IgD-negative memory B cell (primary cell): ENCODE results near the gene IRS1. TPM values are rescaled to one million over a fixed set of nuclear protein-coding genes. Genes with fewer than 3 reads are reported as not detected.

ENCODE experiments used
- H3K27ac Mint-ChIP-seq, 3 donors: one replicate each; pipeline ENCODE4 v1.8.0; 2020 to 2022; ENCODE audit warnings: mild to moderate bottlenecking in 3 of 3, mixed read lengths in 3 of 3, moderate library complexity in 1 of 3
- H3K27me3 Mint-ChIP-seq: one replicate; pipeline ENCODE4 v1.8.0; 2021; ENCODE audit warnings: mixed read lengths
- H3K36me3 Mint-ChIP-seq: one replicate; pipeline ENCODE4 v1.8.0; 2020; ENCODE audit warnings: mild to moderate bottlenecking, mixed read lengths
- H3K4me1 Mint-ChIP-seq, 3 donors: one replicate each; pipeline ENCODE4 v1.8.0; 2020 to 2022; ENCODE audit warnings: mixed read lengths in 3 of 3, mild to moderate bottlenecking in 1 of 3
- H3K4me3 Mint-ChIP-seq, 4 donors: one replicate each; pipeline ENCODE4 v1.8.0; 2020 to 2022; ENCODE audit warnings: mild to moderate bottlenecking in 4 of 4, mixed read lengths in 4 of 4, moderate library complexity in 3 of 4
- H3K9me3 Mint-ChIP-seq, 3 donors: one replicate each; pipeline ENCODE4 v1.8.0; 2020 to 2021; ENCODE audit warnings: mixed read lengths in 3 of 3, mild to moderate bottlenecking in 1 of 3
- polyA plus RNA-seq: library from polyadenylated mRNA; unstranded; fragments of 300-500 nt; fragmentation: Illumina TruSeq; gene quantifications from one replicate; pipeline ENCODE4 v1.2.3, GENCODE V29; 2021

IRS1 gene
- polyA plus RNA-seq, 1 donor from 2014 or later = 0.21 TPM

DNA sequence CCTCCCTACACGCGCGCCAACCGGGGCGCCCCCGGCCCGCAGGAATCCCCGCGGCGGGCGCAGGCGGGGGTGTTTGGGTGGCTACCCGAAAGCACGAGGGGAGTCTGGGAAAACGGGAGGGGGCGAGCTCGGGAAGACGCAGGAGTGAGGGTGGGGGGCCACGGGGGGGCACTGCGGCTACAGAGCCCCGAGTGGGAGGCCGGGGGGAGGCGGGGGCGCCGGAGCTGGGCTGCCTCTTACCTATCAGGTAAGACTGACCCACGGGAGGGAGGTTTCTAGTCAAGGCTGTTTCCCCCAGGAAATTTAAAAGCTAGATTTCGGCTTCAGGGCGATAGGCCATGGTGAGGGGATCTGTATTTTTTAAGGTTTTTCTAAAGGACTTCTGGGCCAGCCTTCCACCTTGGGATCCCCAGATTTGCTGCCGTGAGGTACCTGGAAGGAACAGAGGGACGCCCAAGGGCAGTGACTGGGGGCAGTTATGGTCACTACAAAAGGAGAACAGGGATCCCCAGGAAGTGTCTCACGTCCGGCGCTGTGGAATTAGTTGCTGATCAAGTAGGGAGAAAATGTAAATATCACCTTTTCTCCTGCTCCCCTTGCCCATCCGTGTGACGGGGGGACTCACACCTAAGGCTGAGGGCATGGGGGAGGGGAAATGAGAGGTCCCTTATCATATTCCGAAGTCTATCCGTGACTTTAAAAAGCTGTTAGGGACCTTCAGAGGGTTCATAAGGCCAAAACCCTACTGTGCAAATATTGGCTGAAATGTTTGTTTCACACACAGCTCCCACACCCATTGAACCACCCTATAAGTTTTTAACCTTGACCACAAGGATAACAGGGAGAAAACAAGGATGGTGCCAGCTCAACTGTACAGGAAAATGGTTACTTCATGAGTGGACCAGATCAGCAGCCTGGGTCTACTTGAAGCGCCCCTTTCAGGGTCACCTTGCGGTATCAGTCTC is 638 bp upstream of the IRS1 start:
- H3K4me3 Mint-ChIP-seq = peak overlapping the region; percentile 84 to 94 (median 90)
- H3K27me3 Mint-ChIP-seq = peaks cover 3% of the 10 kb centered on the region
- no peaks in the 10 kb centered on the region for H3K9me3 Mint-ChIP-seq
- H3K36me3 Mint-ChIP-seq = no peaks in the 10 kb centered on the region
- H3K4me1 Mint-ChIP-seq = peaks cover 12 to 17% (median 15%) of the 10 kb centered on the region in 3 donors
- peak overlapping the region in 2 of 3 donors; percentile 64 to 94 for H3K27ac Mint-ChIP-seq

DNA sequence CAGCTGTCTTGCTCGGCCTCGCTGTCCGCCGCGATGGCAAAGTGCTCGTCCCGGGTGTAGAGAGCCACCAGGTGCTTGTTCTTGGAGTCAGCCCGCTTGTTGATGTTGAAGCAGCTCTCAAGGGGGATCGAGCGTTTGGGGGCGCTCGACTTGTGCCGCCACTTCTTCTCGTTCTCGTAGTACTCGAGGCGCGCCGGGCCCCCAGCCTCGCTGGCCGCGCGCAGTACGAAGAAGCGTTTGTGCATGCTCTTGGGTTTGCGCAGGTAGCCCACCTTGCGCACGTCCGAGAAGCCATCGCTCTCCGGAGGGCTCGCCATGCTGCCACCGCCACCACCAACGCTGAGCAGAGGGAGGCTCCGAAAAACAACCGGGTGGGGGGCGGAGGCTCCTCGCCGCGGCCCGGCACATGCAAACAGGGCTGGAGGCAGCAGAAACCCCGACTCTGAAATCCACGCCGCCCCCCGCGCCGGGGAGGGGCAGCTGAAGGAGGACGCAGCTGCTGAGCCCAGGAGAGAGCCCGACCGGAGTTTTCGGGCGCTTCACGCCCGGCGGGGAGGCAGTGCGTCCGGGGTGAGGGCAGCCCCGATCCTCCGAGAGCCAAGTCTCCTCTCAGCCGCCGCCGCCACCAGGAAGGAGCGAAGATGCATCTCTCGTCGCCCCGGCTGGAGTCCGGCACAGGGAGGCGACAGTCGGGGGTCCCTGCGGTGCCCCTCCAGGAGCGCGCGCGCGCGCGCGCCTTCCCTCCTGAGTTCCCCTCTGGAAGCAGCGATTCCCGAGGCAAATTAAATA is 1.0 kb downstream of the IRS1 start:
- peak overlapping the region in 2 of 3 donors; percentile 76 to 90 for H3K27ac Mint-ChIP-seq
- H3K4me1 Mint-ChIP-seq = peaks cover 21 to 25% (median 24%) of the 10 kb centered on the region in 3 donors
- no peaks in the 10 kb centered on the region for H3K36me3 Mint-ChIP-seq

DNA sequence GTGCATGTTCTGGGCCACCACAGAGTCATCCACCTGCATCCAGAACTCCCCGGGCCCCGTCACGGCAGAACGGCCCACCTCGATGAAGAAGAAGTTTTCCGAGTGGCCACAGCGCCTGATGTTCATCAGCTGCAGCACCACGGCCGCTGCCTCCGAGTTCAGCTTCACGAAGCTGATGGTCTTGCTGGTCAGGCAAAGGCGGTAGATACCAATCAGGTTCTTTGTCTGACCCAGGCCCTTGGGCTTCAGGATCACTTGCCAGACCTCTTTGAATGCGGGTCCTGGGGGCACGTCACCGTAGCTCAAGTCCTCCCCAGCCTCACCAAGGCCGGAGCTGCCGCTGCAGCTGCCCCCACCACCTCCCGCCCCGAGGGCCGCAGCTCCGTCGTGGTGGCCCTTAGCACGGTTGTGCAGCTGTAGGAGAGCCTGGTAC is 1.6 kb downstream of the IRS1 start:
- peak overlapping the region; percentile 88 to 97 (median 96) for H3K4me3 Mint-ChIP-seq
- no peaks in the 10 kb centered on the region for H3K36me3 Mint-ChIP-seq
- H3K4me1 Mint-ChIP-seq = peaks cover 25 to 26% (median 26%) of the 10 kb centered on the region in 3 donors
- H3K27me3 Mint-ChIP-seq = no peaks in the 10 kb centered on the region
- H3K27ac Mint-ChIP-seq = peak overlapping the region in 1 of 3 donors; percentile 90
- no peaks in the 10 kb centered on the region for H3K9me3 Mint-ChIP-seq

More for the DNA sequence above, 1.0 kb downstream of the IRS1 start:
- Mint-ChIP-seq H3K27me3 (no peaks in the 10 kb centered on the region), H3K9me3 (no peaks in the 10 kb centered on the region), H3K4me3 (peak overlapping the region; percentile 88 to 97 (median 96))

DNA sequence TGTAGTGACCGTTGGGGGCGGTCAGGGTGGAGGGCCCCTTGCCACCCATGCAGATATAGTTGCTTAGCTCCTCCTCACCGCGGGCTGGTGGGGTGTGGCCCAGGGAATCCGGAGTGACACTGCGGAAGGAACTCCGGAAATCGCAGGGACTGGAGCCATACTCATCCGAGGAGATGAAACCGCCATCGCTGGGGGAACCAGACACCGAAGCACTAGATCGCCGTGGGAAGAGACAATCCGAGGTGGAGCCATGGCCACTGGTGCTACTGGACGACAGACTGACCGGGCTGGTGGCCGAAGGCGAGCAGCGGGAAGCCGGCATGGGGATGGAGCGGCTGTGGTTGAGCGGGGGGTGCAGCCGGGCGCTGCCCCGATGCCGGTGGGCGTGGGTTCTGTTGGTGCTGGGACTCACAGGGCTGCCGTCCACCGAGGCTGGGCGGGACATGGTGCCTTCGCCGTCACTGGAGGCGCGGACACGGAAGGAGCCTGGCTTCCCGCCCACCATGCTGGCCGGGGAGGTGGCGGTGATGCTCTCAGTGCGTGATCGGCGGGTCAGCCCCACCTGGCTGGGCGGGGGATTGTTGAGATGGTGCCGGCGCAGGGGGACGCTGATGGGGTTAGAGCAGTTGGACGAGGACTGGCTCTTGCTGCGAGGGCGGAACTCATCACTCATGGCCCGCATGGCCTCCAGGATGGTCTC is 2.2 kb downstream of the IRS1 start:
- peak overlapping the region in 1 of 3 donors; percentile 90 for H3K27ac Mint-ChIP-seq
- H3K36me3 Mint-ChIP-seq = no peaks in the 10 kb centered on the region
- peaks cover 26 to 28% (median 26%) of the 10 kb centered on the region in 3 donors for H3K4me1 Mint-ChIP-seq
- H3K9me3 Mint-ChIP-seq = no peaks in the 10 kb centered on the region
- peak overlapping the region in 3 of 4 donors; percentile 83 to 97 (median 88) for H3K4me3 Mint-ChIP-seq
- no peaks in the 10 kb centered on the region for H3K27me3 Mint-ChIP-seq

DNA sequence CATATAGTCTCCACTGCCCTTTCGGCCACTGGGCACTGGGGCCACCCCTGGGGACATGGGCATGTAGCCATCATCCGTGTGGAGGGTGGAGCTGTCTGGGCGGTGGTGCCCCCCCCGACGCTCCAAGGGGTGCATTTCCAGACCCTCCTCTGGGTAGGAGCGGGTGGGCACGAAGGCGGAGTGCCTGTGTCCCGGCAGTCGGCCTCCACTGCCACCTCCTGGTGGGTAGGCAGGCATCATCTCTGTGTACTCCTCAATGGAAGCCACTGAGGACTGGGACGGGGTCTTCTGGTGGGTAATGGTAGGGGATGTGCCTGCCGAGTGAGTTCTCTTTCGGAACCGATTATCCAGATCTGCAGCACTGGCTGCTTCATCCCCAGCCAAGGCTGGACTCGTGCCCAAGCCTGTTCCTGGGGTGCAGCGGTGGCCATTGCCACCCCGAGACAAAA is 2.8 kb downstream of the IRS1 start:
- Mint-ChIP-seq H3K27ac (peak overlapping the region in 1 of 3 donors; percentile 68), H3K9me3 (no peaks in the 10 kb centered on the region), H3K4me1 (peaks cover 29 to 31% (median 31%) of the 10 kb centered on the region in 3 donors), H3K27me3 (no peaks in the 10 kb centered on the region), H3K36me3 (no peaks in the 10 kb centered on the region), H3K4me3 (peak overlapping the region in 2 of 4 donors; percentile 83 to 86)

DNA sequence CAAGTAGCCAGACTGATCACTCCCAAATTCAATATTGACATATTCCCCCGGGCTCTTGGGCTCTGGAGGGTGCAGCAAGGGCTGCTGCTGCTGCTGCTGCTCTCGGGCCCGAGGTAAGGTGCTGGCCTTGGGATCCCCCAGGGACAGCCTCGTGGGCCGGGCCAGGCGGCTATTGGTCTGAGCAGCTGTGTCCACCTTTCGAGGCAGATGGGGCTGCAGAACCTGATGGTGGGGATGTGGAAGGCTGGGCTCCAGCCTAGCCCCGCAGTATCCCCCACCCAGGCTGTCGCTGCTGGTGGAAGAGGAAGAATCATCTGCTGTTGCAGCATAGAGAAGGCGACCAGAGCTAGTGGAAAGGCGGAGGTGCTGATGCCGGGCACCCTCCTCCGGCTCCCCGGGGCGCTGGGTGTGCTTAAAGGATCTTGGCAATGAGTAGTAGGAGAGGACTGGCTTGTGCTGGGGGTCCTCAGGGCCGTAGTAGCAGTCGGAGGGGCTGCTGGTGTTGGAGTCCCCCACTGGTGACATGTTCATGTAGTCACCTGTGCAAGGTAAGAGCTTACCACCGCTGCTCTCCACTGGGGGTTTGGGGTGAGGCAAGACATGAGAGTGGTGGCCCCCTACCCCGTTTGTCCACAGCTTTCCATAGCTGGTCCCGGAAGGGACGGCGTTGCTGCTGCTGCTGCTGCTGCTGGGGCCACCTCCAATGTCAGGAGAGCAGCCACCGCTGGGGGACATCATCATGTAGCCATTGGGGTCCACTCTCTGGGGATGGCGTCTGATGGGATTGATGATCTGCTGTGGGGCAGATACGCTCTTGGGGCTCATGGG is 3.4 kb downstream of the IRS1 start:
- Mint-ChIP-seq H3K9me3 (no peaks in the 10 kb centered on the region), H3K36me3 (no peaks in the 10 kb centered on the region), H3K4me1 (peaks cover 26 to 30% (median 28%) of the 10 kb centered on the region in 3 donors), H3K27ac (peak overlapping the region in 1 of 3 donors; percentile 68), H3K27me3 (no peaks in the 10 kb centered on the region), H3K4me3 (peak overlapping the region in 2 of 4 donors; percentile 46 to 86)

DNA sequence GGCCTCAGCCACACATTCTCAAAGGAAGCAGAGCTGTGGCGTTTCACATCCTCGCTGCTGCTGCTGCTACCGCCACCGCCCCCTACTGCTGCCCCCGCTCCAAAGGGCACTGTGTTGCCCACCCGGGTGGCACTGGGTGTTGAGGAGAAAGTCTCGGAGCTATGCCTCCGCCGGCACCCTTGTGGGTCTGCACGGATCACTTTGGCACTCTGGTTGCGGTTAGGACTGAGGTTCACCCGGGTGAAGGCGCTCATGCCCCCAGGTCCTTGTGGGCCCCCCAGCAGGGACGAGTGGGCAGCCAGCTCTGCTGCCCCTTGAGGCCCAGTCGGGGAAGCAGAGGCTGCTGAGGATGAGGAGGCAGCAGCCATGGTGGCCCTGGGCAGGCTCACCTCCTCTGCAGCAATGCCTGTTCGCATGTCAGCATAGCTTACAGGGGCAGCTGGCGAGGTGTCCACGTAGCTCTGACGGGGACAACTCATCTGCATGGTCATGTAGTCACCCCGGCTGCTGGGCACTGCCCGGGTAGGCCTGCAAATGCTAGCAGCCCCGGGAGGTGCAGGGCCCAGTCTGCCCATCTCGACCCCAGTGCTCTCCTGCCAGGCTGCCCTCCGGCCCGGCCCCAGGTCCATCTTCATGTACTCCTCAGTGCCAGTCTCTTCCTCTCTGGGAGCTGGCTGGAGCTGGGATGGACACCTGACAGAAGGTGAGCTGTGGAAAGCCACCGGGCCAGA is 4.2 kb downstream of the IRS1 start:
- Mint-ChIP-seq H3K4me3 (peak overlapping the region in 1 of 4 donors; percentile 99), H3K36me3 (no peaks in the 10 kb centered on the region), H3K9me3 (no peaks in the 10 kb centered on the region), H3K27me3 (no peaks in the 10 kb centered on the region), H3K4me1 (peaks cover 23 to 25% (median 24%) of the 10 kb centered on the region in 3 donors), H3K27ac (peak overlapping the region in 1 of 3 donors; percentile 68)

DNA sequence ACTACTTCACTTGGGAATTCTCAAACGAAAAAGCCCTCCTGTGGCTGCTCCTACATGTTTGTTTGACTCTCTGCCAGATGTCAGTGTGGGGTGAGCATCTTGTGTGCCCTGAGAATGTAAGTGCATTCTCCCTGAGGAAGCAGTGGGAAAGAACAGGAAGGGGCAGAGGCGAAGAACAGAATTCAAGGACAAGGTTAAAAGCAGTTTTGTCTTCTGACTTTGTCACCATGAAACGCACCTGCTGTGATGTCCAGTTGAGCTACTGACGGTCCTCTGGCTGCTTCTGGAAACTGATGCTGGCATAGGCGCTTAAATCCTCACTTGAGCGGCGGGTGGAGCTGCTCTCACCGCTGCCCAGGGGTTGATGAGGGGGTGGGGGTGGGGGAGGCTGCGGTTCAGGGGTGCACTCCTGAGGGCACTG is 4.9 kb downstream of the IRS1 start:
- Mint-ChIP-seq H3K4me3 (peak overlapping the region in 2 of 4 donors; percentile 63 to 99), H3K9me3 (no peaks in the 10 kb centered on the region), H3K4me1 (peaks cover 20 to 24% (median 22%) of the 10 kb centered on the region in 3 donors), H3K36me3 (no peaks in the 10 kb centered on the region), H3K27ac (peak overlapping the region in 1 of 3 donors; percentile 80), H3K27me3 (no peaks in the 10 kb centered on the region)

DNA sequence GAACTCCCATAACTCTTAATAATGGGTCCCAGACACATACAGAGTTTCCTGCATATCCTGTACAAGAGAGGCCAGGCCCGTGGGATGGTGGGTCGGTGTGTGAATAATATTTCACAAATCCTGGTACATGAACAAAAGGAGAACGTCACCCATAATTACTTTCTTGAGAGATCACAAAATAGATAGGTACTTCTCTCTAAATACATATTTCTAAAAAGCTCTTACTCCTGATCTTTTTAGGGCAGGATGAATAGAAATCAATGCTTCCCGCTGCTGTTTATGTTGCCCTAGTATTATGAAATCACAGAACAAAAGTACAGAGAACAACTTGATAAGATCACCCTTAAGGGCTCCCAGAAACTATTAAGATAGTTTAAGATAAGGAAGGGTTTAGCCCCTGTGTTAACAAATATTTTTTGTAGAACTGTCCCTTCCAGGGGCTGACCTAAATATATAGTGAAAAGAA is 5.4 kb downstream of the IRS1 start:
- peak overlapping the region in 1 of 3 donors; percentile 80 for H3K27ac Mint-ChIP-seq

DNA sequence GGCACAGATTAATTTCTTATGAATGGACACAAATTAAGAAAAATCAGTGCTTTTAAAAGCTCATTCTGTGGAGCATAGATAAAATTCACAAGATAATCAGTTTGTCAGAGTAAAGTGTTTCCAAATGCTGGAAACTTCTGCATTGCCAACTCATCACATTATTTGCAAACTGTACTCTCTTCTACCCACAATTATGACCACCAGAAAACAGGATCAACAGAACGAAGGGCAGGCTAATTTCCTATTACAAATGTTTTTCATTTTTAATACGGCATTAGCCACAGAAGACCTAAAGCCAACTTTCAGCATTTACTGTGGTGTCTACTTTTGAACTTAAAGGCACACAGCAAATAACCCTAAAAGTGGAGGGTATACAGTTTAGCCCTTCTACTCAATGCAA is 6.0 kb downstream of the IRS1 start:
- Mint-ChIP-seq H3K4me3 (peak overlapping the region in 2 of 4 donors; percentile 41 to 99), H3K27ac (peak overlapping the region in 1 of 3 donors; percentile 80), H3K27me3 (no peaks in the 10 kb centered on the region), H3K36me3 (no peaks in the 10 kb centered on the region), H3K4me1 (peaks cover 20 to 27% (median 24%) of the 10 kb centered on the region in 3 donors), H3K9me3 (no peaks in the 10 kb centered on the region)

More for the DNA sequence above, 5.4 kb downstream of the IRS1 start:
- no peaks in the 10 kb centered on the region for H3K9me3 Mint-ChIP-seq
- H3K4me1 Mint-ChIP-seq = peaks cover 20 to 24% (median 23%) of the 10 kb centered on the region in 3 donors
- H3K4me3 Mint-ChIP-seq = peak overlapping the region in 1 of 4 donors; percentile 99
- H3K27me3 Mint-ChIP-seq = no peaks in the 10 kb centered on the region
- no peaks in the 10 kb centered on the region for H3K36me3 Mint-ChIP-seq

DNA sequence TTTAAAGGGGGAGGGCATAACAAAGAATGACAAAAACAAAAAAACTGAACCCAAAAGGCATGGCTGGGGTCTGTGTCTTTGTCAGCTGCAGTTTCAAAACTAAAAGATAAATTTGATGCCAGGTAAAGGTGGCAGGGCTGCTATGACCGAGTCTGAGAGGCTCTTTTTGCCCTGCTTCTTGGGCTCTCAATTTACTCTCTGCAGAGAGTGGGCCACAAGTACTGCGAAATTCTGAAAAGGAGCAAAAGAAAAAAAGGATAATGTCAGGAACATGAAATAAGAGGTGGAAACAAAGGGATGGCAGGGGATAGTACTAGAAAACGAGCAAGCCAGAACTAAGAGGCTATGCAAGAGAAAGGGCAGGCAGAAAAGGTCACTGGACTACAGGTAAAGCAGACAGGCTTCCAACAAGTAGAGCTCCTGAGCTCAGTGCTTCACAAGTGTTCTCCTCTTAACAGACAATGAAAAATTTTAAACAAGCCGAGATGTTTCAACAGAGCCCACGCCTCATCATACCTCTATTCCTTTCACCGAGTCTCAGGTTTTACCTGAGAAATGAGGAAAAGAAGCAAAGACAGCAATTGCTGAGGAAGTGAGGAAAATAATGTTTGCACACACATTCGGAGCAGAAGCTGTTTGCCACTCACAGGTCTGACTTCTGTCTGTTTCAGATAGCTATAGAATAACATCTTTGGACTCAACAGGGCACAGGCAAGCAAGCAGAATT is 7.3 kb downstream of the IRS1 start:
- peaks cover 20 to 27% (median 22%) of the 10 kb centered on the region in 3 donors for H3K4me1 Mint-ChIP-seq
- no peaks in the 10 kb centered on the region for H3K27me3 Mint-ChIP-seq
- no peaks in the 10 kb centered on the region for H3K9me3 Mint-ChIP-seq
- H3K27ac Mint-ChIP-seq = peak overlapping the region; percentile 92 to 99 (median 98)
- peak overlapping the region; percentile 89 to 99 (median 93) for H3K4me3 Mint-ChIP-seq
- H3K36me3 Mint-ChIP-seq = no peaks in the 10 kb centered on the region

DNA sequence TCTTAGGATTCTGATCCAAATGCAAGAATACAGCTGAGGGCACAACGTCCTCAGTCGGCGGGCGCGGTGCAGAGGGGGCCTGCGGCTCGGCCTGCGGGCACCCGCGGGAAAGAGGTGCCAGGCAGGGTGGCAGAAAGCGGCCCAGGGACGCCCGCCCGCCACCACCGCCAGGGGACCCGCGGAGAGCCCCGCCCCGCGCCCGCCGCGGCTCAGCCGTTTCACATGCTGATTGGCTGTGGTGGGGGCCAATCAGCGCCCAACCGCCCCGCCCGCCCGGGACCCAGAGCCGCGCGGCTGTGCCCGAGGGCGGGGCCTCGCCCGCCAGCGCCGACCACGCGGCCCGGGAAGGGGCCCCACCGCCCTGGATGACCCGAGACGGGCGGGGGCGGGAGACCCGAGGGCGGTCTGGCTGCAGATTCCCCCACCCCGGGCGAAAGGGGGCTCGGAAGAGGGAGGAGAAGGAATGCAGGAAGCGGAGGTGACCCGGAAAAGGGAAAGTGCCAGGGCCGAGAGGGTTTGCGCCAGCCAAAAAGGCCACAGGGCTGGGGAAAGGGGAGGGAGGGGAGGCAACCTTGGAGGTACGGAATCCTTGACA is 8.0 kb downstream of the IRS1 start:
- H3K4me3 Mint-ChIP-seq = peak overlapping the region; percentile 94 to 99 (median 98)
- H3K36me3 Mint-ChIP-seq = no peaks in the 10 kb centered on the region
- H3K4me1 Mint-ChIP-seq = peaks cover 20 to 27% (median 20%) of the 10 kb centered on the region in 3 donors

More for the DNA sequence above, 8.0 kb downstream of the IRS1 start:
- no peaks in the 10 kb centered on the region for H3K27me3 Mint-ChIP-seq
- H3K9me3 Mint-ChIP-seq = no peaks in the 10 kb centered on the region
- H3K27ac Mint-ChIP-seq = peak overlapping the region; percentile 98 to 99 (median 98)
